ENCODE measurements around the gene PGD.
"Not testable (repeated sequence)": the region's sequence is repeated elsewhere in the genome, so short reads cannot be mapped to it uniquely, and the experiment has no call there.

Gene PGD

DNA sequence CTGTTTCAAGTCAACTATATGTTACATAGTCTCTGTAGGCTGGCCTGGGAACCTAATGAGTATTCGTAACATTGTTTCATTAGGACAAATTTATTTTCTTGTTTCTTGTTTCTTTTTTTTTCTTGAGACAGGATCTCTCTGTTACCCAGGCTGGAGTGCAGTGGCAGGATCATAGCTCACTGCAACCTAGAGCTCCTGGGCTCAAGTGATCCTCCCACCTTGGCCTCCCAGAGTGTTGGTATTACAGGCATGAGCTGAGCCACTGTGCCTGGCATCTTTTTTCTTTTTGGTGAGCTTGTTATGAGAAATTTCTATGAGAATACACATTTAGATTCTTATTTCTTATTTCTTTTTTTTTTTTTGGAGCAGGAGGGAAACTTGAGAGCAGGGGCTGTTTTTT is 38.2 kb downstream of the PGD start:
- no peak for DNase-seq (ENCODE audit: low read depth in 2 of 2)

DNA sequence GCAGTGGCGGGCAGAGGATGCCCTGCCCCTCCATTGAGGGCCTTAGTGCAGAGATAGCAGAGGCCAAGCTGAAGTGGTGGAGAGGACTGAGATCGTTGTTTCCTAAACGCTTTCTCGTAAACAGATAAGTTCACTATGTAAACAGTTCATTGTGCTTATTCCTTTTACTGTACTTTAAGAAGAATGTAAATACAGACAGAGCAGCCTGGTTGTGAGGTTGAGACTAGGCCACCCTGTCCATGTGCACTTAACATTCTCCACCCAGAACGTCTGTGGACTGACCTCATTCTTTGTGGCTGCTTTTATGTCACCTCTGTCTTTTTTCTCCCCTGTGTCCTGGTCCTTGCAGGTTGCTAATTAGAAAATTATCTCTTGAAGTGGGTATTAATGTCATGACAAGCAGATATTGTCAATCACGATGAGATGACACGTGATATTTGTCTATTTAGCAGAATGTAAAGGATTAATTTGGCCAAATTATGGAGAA is 39.9 kb downstream of the PGD start:
- DNase-seq (ENCODE audit: low read depth in 2 of 2) = no peak

DNA sequence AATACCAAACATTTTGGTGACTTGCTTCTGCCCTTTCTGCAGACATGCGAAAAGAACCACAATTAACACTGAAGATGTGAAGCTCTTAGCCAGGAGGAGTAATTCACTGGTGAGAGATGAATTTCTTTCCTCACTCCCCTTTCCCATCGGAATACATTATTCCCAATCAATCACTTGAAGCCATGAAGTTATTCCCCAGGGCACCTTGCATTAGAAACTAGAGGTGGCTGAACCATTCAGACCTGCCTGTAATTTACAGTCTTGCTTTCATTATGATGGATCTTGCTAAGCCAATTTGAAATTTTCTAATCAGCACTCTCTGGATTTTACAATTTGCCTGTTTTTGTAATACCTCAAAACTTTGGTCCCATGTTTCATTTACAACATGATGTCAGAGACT is 41.4 kb downstream of the PGD start:
- no peak for DNase-seq (ENCODE audit: low read depth in 2 of 2)

DNA sequence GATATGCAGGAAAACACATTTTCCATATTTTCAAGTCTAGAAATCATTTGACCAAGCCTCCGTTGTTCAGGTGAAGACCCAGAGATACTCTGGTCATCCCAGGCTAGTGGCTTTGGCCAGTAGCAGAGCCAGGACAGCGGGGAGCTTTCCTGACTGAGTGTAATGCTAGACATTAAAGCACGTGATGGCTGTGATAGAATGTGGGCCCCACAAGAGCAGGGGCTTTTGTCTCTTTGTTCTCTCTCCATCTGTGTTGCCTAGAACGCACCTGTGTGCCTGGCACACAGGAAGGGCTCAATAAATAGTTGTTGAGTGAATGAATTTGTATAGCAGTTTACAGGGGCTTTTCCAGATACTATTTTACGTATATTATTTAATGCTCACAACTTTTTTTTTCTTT is 41.9 kb downstream of the PGD start:
- DNase-seq (ENCODE audit: low read depth in 2 of 2) = no peak

DNA sequence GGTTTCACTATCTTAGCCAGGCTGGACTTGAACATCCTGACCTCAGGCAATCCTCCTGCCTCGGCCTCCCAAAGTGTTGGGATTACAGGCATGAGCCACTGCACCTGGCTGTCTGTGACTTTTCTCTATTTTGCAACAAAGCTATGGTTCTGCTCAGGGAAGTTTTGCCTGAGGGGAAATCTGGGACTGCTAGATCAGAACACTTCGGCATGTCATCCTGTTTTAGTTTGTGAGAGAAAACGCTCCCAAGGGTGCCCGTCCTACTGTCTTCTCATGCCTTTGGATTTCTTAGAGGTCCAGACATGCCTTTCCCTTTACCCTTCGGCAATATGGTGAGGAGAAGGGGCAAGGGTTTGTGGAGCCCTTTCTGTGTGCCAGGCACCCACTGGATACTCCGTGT is 45.4 kb downstream of the PGD start:
- DNase-seq (ENCODE audit: low read depth in 2 of 2) = no peak

DNA sequence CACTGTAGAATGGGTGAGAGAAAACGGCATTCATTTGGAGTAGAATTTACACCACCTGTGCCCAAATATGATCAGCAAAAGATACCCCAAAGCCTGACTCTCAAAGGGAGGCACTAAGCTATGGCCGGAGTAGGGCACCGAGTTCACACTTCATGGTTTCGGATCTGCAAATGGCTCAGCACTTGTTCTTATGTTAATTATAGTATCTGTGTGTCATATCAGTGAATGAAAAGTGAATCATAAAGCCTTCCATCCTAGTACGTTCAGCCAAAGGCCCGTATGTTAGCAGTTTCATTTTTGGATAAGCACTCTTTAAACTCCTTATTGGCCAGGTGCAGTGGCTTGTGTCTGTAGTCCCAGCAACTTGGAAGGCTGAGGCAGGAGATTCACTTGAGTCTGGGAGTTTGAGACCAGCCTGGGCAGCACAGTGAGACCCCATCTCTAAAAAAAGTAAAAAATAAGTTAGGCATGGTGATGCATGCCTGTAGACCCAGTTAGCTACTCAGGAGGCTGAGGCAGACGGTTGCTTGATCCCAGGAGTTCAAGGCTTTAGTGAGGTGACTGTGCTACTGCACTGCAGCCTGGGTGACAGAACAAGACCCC is 46.0 kb downstream of the PGD start:
- DNase-seq (ENCODE audit: low read depth in 2 of 2) = no peak

DNA sequence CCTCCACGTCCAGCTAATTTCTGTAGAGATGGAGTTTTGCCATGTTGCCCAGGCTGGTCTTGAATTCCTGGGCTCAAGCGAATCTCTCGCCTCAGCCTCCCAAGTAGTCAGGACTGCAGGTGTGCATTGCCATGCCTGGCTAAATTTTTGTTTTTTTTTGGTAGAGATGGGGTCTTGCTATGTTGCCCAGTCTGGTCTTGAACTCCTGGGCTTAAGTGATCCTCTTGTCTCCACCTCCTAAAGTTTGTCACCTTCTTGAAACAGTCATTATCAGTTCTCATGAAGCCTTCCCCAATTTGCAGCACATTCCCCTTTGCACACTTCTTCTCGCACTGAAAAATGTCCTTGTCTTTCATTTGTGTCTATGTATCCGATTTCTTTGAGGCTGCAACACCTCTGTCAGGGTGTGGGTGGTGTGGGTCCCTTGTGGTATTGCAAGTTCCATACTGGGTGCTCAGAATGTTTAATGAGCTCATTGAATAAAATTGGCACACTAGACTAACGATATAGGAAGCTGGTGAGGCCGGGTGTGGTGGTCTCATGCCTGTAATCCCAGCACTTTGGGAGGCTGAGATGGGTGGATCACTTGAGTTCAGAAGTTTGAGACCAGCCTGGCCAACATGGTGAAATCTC is 48.0 kb downstream of the PGD start:
- no peak for DNase-seq (ENCODE audit: low read depth in 2 of 2)

DNA sequence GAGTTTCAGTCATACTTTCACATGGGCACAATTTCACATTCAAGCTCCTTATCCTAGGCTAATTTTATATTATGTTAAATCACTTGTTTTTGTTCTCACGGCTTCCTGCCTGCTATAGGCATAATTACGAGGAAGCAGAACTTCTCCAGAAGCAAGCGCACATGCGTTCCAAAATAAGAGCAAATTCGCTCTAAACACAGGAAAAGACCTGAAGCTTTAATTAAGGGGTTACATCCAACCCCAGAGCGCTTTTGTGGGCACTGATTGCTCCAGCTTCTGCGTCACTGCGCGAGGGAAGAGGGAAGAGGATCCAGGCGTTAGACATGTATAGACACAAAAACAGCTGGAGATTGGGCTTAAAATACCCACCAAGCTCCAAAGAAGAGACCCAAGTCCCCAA is 50.9 kb downstream of the PGD start, which contains the start of gene CORT:
TSS of gene CORT (plus strand) at position 281 of the 400 bp plus-strand sequence. CDS start 193 bp downstream, outside the sequence.
- DNase-seq (ENCODE audit: low read depth in 2 of 2) = no peak

DNA sequence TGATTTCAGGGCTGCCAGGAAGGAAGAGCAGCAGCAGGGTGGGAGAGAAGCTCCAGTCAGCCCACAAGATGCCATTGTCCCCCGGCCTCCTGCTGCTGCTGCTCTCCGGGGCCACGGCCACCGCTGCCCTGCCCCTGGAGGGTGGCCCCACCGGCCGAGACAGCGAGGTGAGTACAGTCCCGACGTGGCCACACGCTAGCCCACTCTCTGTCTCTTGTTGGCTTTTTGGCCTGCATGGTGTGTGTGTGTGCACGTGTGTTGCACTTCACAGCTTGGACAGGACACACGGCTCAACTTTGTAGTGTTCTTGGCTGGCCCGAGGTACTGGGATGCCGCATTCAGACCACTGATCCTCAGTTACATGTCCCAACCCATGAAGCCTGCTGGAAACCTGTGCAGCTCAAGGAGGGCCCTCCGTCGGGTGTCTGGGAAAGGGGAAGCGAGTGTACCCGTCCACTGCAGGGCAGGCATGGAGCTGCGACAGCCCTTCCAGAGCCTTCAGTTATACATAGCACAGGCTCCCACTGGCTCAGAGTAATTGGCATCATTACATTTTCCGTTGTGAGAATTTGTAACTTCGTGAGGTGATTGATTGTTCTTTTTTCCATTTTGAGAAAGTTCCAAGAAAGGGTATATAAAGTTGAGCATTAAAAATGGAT is 51.4 kb downstream of the PGD start:
- no peak for DNase-seq (ENCODE audit: low read depth in 2 of 2)

DNA sequence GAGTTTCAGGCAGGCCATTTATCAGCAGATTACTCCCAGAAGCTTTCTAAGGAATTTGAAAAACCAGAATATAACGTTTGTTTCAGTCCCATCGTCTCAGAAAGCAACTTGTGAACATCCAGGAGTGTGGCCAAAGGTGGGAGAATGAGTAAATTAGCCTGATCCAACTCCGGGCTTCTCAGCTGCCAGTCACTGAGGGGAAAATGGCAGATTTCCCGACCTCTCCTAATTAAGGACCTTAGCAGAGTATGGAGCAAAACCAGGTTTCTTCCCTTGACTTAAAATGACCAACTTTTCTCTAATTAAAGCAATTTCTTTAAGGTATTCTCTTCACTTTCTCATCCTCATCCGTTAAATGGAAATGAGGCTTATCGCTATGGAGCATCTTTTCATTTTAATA is 52.0 kb downstream of the PGD start:
- no peak for DNase-seq (ENCODE audit: low read depth in 2 of 2)

DNA sequence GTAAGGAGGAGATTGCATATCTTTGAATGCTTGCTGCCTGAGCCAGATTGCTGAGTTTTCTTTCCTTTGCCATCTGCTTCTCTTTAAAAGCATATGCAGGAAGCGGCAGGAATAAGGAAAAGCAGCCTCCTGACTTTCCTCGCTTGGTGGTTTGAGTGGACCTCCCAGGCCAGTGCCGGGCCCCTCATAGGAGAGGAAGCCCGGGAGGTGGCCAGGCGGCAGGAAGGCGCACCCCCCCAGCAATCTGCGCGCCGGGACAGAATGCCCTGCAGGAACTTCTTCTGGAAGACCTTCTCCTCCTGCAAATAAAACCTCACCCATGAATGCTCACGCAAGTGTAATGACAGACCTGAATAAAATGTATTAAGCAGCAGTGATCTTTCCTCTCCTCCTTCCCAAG is 52.4 kb downstream of the PGD start:
- no peak for DNase-seq (ENCODE audit: low read depth in 2 of 2)

DNA sequence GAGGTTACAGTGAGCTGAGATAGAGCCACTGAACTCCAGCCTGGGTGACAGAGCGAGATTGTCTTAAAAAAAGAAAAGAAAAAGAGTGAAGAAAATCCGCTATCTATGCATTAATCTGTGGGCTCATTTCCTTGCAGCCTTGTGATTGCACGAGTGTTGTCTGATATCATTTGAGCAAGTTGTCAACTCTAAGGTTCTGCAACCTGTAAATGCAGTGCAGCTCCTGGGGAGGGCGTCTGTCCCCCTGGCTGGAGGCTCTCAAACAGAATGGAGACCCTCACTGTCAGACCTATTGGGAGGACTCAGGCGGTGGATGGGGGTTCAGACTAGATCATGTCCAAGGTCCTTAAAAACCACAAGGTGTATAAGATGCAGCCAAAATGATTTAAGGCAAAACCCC is 57.2 kb downstream of the PGD start:
- DNase-seq (ENCODE audit: low read depth in 2 of 2) = no peak

DNA sequence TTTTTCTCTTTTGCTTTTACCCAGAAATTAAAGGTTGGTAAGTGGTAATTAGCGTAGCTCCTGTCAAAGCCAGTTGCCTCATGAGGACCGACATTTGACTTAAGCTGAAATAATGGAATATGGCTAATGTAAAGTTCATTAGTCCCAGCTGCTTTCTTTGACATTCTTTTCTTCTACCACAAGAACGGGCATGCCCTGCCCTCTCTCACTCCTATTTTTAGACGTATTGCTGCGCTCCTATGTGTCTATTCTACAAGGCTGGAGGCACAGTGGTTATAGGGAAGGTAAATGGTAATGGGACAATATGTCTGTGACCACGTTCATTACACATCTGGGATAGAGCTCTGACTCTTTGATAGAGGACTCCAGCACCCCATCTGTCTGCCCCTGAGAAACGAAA is 57.8 kb downstream of the PGD start:
- no peak for DNase-seq (ENCODE audit: low read depth in 2 of 2)

DNA sequence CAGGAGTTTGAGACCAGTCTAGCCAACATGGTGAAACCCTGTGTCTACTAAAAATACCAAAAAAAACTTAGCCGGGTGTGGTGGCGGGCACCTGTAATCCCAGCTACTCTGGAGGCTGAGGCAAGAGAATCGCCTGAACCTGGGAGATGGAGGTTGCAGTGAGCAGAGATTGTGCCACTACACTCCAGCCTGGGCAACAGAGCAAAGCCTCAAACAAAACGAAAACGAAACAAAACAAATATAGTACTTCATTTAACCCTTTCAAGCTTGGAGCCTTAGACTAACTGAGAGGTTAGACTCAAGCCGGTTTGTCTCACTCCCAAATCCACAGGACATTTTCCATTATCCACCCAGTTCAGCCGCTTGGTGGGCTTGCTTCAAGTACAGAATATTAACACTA is 58.6 kb downstream of the PGD start:
- not testable (repeated sequence) for DNase-seq (ENCODE audit: low read depth in 2 of 2)

DNA sequence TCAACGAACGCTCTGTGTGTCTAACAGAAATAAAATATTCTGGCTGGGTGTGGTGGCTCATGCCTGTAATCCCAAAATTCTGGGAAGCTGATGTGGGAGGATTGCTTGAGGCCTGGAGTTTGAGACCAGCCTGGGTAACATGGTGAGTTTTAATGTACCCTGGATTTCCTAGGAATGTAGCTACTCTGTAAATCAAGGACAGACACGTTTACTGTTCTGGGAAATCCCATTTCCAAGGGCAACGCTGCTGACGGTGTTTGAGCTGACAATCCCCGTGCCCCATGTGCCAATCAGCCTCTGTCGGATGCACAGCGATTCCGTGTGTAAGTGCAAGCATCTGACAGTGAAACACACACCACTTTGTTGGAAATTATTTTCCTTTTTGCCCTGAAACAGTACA is 59.0 kb downstream of the PGD start:
- DNase-seq (ENCODE audit: low read depth in 2 of 2) = no peak

DNA sequence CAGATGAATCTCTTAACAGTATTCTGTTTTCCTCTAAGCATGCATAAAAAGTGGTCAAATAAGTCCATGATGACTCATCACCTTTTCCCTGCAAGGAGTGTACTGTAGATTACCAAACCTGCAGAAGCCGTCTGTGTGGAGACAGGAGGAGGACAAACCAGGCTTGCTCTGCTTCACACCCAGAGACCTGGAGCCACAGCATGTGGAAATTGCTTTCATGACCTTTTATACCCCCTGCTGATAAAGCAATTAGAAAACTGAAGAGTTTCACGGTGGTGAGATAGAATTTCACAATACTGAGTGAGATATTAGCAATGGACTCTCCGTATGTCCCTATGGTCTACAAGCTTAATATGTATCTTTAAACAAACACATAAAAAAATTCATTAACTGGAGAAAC is 60.3 kb downstream of the PGD start:
- no peak for DNase-seq (ENCODE audit: low read depth in 2 of 2)

DNA sequence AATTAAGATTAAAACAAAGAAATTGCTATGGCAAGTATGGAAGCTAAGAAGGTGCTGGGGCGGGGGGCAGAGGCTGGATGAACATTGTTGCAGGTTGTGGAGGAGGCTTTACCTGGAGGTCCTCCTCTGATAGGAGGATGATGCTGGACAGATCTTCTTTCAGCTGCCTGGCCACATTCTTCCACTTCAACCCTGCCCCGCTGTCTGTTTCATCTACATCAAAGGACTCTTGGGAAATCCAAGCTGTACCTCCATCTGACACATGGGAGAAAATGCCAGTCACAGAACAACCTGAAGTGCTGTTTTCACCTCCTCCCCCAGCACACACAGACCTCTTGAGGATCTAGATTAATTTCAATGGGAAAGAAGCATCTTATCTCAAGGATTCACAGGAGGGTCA is 68.2 kb downstream of the PGD start:
- DNase-seq (ENCODE audit: low read depth in 2 of 2) = no peak

DNA sequence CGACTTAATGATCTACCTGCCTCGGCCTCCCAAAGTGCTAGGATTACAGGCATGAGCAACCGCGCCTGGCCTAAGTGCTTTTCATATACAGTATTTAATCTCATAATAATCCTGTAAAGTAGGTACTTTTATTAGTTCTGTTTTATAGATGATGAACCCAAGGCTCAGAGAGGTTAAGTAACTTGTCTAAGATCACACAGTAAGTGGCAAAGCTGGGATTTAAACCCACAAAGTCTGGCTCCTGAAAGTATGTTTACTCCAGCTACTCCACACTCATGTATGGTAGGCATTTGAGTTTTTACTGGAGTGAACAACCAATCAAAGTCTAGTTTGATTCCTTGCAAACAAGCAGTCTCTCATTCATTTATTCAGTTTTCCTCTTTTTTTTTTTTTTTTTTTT is 71.2 kb downstream of the PGD start:
- DNase-seq (ENCODE audit: low read depth in 2 of 2) = no peak

Data from stimulated activated CD8-positive, alpha-beta memory T cell treated with anti-CD3 and anti-CD28 coated beads, Interleukin-15, amount 100 ng/mL, for 4 hours (primary cell).